Measurements from ENCODE around the gene CNBP. TPM values are rescaled to one million over a fixed set of nuclear protein-coding genes. Genes with fewer than 3 reads are reported as not detected.

Gene CNBP
- total RNA-seq, 2 donors from 2014 or later, result 284 to 343 TPM

DNA sequence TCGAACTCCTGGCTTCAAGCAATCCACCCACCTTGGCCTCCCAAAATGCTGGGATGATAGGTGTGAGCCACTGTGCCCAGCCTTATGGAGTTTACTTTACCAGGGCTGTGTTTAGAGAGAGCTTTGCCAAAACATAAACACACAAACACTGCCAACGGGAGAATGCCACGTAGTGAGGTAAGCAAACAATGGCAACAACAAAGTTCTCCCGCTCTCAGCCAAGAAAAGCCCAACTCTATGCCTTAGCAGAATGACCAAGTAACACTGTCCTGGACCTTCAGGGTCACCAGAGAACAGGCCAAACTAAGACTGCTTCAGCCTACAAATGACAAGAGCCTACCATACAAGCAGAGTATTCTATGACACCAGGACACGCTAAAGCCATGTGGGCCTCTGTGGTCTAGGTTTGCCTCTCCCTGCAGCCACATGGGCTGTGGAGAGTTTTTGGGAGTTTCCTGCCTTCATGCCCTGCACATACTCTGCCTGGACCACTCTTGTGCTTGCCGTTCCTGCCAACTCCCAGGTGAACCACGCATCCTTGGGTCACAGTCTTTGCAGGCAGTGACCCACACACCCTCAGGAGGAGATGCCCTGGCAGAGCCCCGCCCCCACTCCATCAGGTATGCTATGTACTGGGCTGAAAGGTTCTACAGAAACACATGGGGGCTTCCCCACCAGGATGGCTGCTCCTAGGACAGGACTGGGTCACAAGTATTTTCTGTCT lies 21.6 kb upstream of the CNBP start:
- no peak overlapping the region for H3K27ac Mint-ChIP-seq
- Histone ChIP-seq H3K9me3 (ENCODE audit: control insufficient read depth, low read length) (no peaks in the 10 kb centered on the region), H3K27me3 (ENCODE audit: control insufficient read depth, insufficient read depth, low read length, poor library complexity, severe bottlenecking) (no peaks in the 10 kb centered on the region), H3K36me3 (ENCODE audit: control insufficient read depth, insufficient read depth, low read length) (no peaks in the 10 kb centered on the region), H3K27ac (ENCODE audit: low read depth, low read length) (no peak overlapping the region), H3K4me1 (ENCODE audit: control insufficient read depth, insufficient read depth, low read length) (no peaks in the 10 kb centered on the region), H3K9ac (ENCODE audit: extremely low read depth, low read length, poor library complexity, severe bottlenecking) (no peak overlapping the region), H3K4me3 (ENCODE audit: low read length) (no peak overlapping the region)
- H3K27me3 Mint-ChIP-seq (ENCODE audit: insufficient read depth), result peaks cover 4% of the 10 kb centered on the region
- TF ChIP-seq, protein P1, sequence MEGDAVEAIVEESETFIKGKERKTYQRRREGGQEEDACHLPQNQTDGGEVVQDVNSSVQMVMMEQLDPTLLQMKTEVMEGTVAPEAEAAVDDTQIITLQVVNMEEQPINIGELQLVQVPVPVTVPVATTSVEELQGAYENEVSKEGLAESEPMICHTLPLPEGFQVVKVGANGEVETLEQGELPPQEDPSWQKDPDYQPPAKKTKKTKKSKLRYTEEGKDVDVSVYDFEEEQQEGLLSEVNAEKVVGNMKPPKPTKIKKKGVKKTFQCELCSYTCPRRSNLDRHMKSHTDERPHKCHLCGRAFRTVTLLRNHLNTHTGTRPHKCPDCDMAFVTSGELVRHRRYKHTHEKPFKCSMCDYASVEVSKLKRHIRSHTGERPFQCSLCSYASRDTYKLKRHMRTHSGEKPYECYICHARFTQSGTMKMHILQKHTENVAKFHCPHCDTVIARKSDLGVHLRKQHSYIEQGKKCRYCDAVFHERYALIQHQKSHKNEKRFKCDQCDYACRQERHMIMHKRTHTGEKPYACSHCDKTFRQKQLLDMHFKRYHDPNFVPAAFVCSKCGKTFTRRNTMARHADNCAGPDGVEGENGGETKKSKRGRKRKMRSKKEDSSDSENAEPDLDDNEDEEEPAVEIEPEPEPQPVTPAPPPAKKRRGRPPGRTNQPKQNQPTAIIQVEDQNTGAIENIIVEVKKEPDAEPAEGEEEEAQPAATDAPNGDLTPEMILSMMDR (conservative IDR thresholded peaks at IDR 0.05), result no peak
- H3K4me1 Mint-ChIP-seq, result no peaks in the 10 kb centered on the region
- 91% methylated on average over 6 to 8 of the region's 8 CpGs for WGBS, 2 experiments (ENCODE audit: insufficient coverage in 1 of 2, insufficient read length in 1 of 2)
- DNase-seq, result no peak
- H3K9me3 Mint-ChIP-seq, result no peaks in the 10 kb centered on the region
- H3K36me3 Mint-ChIP-seq (ENCODE audit: low read depth), result no peaks in the 10 kb centered on the region
- no peak overlapping the region for H3K4me3 Mint-ChIP-seq

DNA sequence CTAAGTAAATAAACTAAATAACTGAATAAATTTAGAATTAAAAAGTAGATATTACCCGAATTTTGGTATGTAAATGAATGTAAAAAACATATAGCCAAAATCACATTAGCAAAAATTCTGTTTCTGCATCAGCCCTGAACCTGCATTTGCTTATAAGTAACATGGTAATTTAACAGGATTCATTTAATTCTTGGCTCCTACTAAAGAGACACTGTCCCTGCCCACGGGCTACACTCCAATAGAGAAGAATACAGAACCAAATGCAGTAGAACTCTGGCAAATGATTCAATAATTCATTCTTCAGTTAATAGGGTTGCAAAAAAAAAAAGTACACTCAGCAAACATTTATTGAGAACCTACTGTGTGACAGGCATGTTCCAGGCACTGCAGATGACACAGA lies 20.8 kb upstream of the CNBP start:
- Histone ChIP-seq H3K9ac (ENCODE audit: extremely low read depth, low read length, poor library complexity, severe bottlenecking) (no peak overlapping the region), H3K27ac (ENCODE audit: low read depth, low read length) (no peak overlapping the region), H3K4me3 (ENCODE audit: low read length) (no peak overlapping the region), H3K36me3 (ENCODE audit: control insufficient read depth, insufficient read depth, low read length) (no peaks in the 10 kb centered on the region), H3K4me1 (ENCODE audit: control insufficient read depth, insufficient read depth, low read length) (no peaks in the 10 kb centered on the region), H3K27me3 (ENCODE audit: control insufficient read depth, insufficient read depth, low read length, poor library complexity, severe bottlenecking) (no peaks in the 10 kb centered on the region), H3K9me3 (ENCODE audit: control insufficient read depth, low read length) (no peaks in the 10 kb centered on the region)
- Mint-ChIP-seq H3K4me1 (no peaks in the 10 kb centered on the region), H3K27ac (no peak overlapping the region), H3K36me3 (ENCODE audit: low read depth) (no peaks in the 10 kb centered on the region), H3K9me3 (no peaks in the 10 kb centered on the region), H3K27me3 (ENCODE audit: insufficient read depth) (peaks cover 4% of the 10 kb centered on the region), H3K4me3 (no peak overlapping the region)
- 87% methylated on average over 2 of the region's 2 CpGs; no CpG with 5 or more reads in 1 of the 2 experiments for WGBS, 2 experiments (ENCODE audit: insufficient coverage in 1 of 2, insufficient read length in 1 of 2)
- DNase-seq, result no peak
- TF ChIP-seq, protein P1 (conservative IDR thresholded peaks at IDR 0.05), result no peak

DNA sequence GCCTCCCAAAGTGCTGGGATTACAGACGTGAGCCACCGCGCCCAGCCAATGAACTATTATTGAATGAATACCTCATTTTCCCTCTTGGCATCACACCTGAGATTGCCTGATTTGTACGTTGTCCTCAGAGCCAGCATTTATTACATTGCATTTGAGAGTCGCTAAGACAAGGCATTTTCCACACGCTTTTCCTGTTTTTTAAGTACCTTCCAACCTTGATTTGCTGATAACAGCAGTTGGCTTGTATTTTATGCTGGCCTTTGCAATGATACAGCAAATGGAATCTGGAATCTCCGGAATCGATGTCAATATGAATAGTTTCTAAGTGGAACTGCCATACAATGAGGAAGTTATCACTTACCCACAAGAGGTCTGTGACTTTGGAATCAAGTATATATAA lies 15.7 kb upstream of the CNBP start:
- no peaks in the 10 kb centered on the region for H3K4me1 Mint-ChIP-seq
- no peaks in the 10 kb centered on the region for H3K4me1 ChIP-seq (ENCODE audit: control insufficient read depth, insufficient read depth, low read length)
- no peak overlapping the region for H3K4me3 Mint-ChIP-seq
- no peaks in the 10 kb centered on the region for H3K36me3 ChIP-seq (ENCODE audit: control insufficient read depth, insufficient read depth, low read length)
- no peak for DNase-seq
- no peak overlapping the region for H3K9ac ChIP-seq (ENCODE audit: extremely low read depth, low read length, poor library complexity, severe bottlenecking)
- TF ChIP-seq, protein P1 (conservative IDR thresholded peaks at IDR 0.05), result no peak
- H3K27ac Mint-ChIP-seq, result no peak overlapping the region
- peaks cover 4% of the 10 kb centered on the region for H3K27me3 Mint-ChIP-seq (ENCODE audit: insufficient read depth)
- WGBS, 2 experiments (ENCODE audit: insufficient coverage in 1 of 2, insufficient read length in 1 of 2), result 93 to 97% methylated on average over 7 to 8 of the region's 8 CpGs
- no peaks in the 10 kb centered on the region for H3K36me3 Mint-ChIP-seq (ENCODE audit: low read depth)
- no peak overlapping the region for H3K27ac ChIP-seq (ENCODE audit: low read depth, low read length)
- no peak overlapping the region for H3K4me3 ChIP-seq (ENCODE audit: low read length)
- H3K9me3 ChIP-seq (ENCODE audit: control insufficient read depth, low read length), result no peaks in the 10 kb centered on the region
- no peaks in the 10 kb centered on the region for H3K9me3 Mint-ChIP-seq
- no peaks in the 10 kb centered on the region for H3K27me3 ChIP-seq (ENCODE audit: control insufficient read depth, insufficient read depth, low read length, poor library complexity, severe bottlenecking)
